RWPE1 (cell line): ENCODE results near the gene ESRRB.
"Not testable (repeated sequence)": the region's sequence is repeated elsewhere in the genome, so short reads cannot be mapped to it uniquely, and the experiment has no call there.

Source experiments
- CTCF ChIA-PET: fragments of 350-600 bp; sonication (Branson Sonifier 250); formaldehyde crosslinking; extraction: SDS; loops from one replicate; lab custom pipeline; 2021; lab: Yijun Ruan, JAX
- POLR2A ChIA-PET: fragments of 400-600 bp; formaldehyde crosslinking; extraction: SDS; loops from one replicate; lab custom pipeline; 2020; ENCODE audit warnings: antibody characterized with exemption; ENCODE audit not compliant: low non-redundant PET; lab: Yijun Ruan, JAX
- DNase-seq: peaks from one replicate; pipeline ENCODE4 v3.0.0; 2012; ENCODE audit warnings: low spot score
- H3K27ac ChIP-seq: fragments of 450-650 bp; 2 replicates; pipeline ENCODE4 v1.5.1; 2017
- TF ChIP-seq, protein P1 (sequence below): fragments of 450-650 bp; conservative IDR thresholded peaks from 2 replicates; pipeline ENCODE4 v1.5.1; 2017; ENCODE audit warnings: low read depth, mild to moderate bottlenecking

Gene ESRRB

GRCh38 chr14:76518366-76518765, 142.4 kb downstream of the ESRRB start:
- CTCF ChIA-PET, result no interaction called here
- TF ChIP-seq, protein P1, sequence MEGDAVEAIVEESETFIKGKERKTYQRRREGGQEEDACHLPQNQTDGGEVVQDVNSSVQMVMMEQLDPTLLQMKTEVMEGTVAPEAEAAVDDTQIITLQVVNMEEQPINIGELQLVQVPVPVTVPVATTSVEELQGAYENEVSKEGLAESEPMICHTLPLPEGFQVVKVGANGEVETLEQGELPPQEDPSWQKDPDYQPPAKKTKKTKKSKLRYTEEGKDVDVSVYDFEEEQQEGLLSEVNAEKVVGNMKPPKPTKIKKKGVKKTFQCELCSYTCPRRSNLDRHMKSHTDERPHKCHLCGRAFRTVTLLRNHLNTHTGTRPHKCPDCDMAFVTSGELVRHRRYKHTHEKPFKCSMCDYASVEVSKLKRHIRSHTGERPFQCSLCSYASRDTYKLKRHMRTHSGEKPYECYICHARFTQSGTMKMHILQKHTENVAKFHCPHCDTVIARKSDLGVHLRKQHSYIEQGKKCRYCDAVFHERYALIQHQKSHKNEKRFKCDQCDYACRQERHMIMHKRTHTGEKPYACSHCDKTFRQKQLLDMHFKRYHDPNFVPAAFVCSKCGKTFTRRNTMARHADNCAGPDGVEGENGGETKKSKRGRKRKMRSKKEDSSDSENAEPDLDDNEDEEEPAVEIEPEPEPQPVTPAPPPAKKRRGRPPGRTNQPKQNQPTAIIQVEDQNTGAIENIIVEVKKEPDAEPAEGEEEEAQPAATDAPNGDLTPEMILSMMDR, result no peak
- no peak for DNase-seq
- POLR2A ChIA-PET, result no interaction called here
- H3K27ac ChIP-seq, result no peak overlapping the region

DNA sequence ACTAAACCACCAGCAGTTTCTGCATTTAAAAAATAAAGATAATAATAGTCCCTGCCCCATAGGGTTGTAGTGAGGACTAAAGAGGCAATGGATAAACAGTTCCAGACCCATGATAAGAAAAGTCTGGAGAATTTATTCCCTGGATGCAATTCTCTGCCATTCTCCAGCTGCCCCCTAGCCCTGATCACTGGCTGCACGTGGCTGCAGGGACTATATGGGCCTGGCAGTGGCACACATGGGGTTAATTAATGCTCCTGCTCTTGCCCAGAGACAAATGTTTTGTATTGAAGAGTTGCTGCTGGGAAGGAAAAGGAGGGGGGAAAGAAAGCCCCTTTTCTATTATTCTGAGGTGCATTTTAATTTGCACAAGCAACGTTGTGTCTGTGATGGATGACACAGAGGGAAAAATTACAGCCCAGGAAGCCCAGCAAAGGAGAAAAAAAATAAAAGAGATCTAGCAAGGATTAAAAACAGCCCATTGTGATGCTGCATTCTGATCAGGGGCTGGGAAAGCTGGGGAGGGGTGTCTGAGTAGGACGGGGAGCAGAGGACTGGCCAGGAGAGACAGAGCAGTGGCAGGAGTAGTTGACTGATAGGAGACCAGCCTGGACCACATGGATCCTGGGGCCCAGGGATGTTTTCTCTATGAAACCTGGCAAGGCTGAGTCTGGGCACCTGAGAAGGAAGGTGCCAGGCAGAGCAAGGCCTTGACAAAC, 149.3 kb downstream of the ESRRB start:
- TF ChIP-seq, protein P1, result no peak
- no peak overlapping the region for H3K27ac ChIP-seq
- POLR2A ChIA-PET, result no interaction called here
- no peak for DNase-seq
- CTCF ChIA-PET, result no interaction called here

DNA sequence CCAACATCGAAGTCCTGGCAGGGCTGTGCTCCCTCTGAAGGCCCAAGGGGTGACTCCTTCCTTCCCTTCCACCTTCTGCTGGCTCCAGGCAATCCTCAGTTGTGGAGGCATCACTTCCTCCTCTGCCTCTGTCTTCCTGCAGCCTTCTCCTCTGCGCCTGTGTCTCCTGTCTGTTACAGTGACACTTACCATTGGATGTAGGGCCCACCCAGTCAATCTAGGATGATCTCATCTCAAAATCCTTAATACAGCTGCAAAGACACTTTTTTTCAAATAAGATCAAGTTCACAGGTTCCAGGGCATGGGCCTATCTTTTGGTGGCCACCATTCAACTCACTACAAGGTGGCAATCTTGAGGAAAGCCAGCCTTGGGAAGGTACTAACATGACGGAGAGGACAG, 155.1 kb downstream of the ESRRB start:
- CTCF ChIA-PET, result interaction anchor here (0.5 kb wide), 1 partner anchor 59 kb away, joined by 3 read pairs; no protein-coding TSS in a partner anchor
- DNase-seq, result no peak
- H3K27ac ChIP-seq, result no peak overlapping the region
- POLR2A ChIA-PET, result no interaction called here
- TF ChIP-seq, protein P1, result no peak

GRCh38 chr14:76531821-76532318, 155.9 kb downstream of the ESRRB start:
- DNase-seq, result no peak
- no peak overlapping the region for H3K27ac ChIP-seq
- POLR2A ChIA-PET, result no interaction called here
- CTCF ChIA-PET, result no interaction called here
- TF ChIP-seq, protein P1, result no peak

- DNase-seq, H3K27ac ChIP-seq, POLR2A ChIA-PET: not testable (repeated sequence)
- CTCF ChIA-PET, result interaction anchor here (0.7 kb wide), 1 partner anchor 25 kb away, joined by 3 read pairs; no protein-coding TSS in a partner anchor
Measured at GRCh38 chr14:76536636-76537035, 160.7 kb downstream of the ESRRB start.

GRCh38 chr14:76537906-76538647, 162.1 kb downstream of the ESRRB start:
- no peak for DNase-seq
- TF ChIP-seq, protein P1, result no peak
- ChIA-PET POLR2A (no interaction called here), CTCF (no interaction called here)
- H3K27ac ChIP-seq, result no peak overlapping the region

DNA sequence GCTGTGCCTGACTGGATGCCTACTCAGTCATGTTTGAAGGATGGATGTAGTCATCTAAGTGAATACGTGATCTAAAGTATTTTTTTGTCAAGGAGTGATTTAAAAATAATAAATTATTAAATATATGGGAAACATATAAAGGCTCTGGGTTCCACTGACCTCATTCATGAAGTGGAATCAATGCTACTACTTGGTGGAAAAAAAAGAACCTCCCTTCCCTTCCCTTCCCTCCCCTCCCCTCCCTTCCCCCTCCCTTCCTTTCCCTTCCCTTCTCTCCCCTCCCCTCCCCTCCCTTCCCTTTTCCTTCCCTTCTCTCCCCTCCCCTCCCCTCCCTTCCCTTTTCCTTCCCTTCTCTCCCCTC, 162.7 kb downstream of the ESRRB start:
- no peak overlapping the region for H3K27ac ChIP-seq
- CTCF ChIA-PET, result no interaction called here
- POLR2A ChIA-PET, result no interaction called here
- no peak for DNase-seq
- TF ChIP-seq, protein P1, result no peak
